Measurements from ENCODE around the gene FAM13B.

FAM13B gene

DNA sequence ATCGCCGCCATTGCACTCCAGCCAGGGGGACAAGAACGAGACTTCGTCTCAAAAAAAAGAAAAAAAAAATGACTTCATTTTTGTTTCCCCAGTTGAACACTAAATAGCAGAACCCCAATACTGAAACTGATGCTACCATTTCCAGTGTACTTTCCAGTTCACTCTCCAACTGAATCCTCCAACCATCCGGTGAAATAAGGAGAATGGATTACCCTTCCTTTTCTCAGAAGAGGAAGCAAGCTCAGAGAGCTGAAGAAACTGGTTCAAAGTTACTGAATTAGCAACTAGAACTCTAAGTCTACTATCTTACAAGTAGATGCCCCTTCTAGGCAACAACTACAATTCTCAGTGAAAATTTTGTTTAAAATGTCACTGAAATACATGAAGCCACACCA lies 3.9 kb downstream of the FAM13B start:
- TF ChIP-seq, protein P1, sequence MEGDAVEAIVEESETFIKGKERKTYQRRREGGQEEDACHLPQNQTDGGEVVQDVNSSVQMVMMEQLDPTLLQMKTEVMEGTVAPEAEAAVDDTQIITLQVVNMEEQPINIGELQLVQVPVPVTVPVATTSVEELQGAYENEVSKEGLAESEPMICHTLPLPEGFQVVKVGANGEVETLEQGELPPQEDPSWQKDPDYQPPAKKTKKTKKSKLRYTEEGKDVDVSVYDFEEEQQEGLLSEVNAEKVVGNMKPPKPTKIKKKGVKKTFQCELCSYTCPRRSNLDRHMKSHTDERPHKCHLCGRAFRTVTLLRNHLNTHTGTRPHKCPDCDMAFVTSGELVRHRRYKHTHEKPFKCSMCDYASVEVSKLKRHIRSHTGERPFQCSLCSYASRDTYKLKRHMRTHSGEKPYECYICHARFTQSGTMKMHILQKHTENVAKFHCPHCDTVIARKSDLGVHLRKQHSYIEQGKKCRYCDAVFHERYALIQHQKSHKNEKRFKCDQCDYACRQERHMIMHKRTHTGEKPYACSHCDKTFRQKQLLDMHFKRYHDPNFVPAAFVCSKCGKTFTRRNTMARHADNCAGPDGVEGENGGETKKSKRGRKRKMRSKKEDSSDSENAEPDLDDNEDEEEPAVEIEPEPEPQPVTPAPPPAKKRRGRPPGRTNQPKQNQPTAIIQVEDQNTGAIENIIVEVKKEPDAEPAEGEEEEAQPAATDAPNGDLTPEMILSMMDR (IDR thresholded peaks at IDR 0.05), result no peak

DNA sequence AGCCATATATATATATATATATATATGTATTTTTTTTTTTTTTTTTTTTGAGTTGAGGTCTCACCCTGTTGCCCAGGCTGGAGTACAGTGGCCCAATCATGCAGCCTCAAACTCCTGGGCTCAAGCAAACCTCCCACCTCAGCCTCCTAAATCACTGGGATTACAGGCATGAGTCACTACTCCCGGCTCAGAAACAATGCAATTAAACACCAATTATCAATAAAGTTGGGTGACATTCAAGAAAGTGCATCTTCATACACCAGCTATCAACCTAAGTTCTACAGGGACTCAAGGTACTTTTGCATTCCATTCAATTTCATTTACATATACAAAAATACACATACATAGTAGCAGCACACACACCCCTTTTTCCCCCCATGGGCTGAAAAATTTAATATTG lies 7.6 kb downstream of the FAM13B start:
- TF ChIP-seq, protein P1 (IDR thresholded peaks at IDR 0.05), result no peak

DNA sequence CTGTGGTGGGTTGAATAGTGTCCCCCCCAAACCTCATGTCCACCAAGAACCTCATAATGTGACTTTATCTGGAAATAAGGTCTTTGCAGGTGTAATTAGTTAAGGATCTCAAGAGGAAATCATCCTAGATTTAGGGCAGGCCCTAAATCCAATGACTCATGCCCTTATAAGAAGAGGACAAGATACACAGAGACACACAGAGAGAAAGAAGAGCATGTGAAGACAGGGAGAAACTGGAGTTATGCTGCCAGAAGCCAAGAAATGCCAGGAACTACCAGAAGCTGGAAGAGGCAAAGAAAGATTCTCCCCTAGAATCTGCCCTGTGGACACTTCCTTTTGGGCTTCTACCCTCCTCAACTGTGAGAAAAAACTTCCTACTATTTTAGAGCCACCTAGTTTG lies 8.8 kb downstream of the FAM13B start:
- TF ChIP-seq, protein P1 (IDR thresholded peaks at IDR 0.05), result no peak

DNA sequence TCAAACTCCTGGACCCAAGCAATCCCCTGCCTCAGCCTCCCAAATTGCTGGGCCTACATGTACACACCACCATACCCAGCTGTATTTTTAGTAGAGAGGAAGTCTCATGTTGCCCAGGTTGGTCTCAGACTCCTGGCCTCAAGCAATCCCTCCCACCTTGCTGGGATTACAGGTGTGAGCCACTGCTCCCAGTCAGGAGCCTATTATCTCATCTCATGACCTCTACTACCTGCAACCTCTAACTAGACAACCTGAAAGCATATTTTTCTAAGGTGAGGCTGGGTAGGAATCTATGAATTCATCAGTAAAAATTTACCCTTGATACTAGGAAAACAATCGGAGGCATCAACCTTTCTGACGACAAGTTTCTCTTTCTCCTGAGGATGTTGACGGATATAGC lies 10.0 kb downstream of the FAM13B start:
- TF ChIP-seq, protein P1 (IDR thresholded peaks at IDR 0.05), result no peak

DNA sequence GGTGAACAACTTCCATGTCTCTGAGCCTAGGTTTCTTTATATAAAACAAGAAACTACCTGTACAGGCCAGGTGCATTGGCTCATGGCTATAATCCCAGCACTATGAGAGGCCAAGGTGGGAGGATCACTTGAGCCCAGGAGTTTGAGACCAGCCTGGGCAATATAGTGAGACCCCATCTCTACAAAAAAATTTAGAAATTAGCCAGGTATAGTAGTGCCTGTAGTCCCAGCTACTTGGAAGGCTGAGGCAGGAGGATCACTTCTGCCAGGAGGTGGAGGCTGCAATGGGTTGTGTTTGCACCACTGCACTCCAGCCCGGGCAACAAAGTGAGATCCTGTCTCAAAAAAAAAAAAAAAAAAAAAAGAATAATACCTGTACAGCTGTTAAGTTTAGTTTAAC lies 11.1 kb downstream of the FAM13B start:
- TF ChIP-seq, protein P1 (IDR thresholded peaks at IDR 0.05), result no peak

DNA sequence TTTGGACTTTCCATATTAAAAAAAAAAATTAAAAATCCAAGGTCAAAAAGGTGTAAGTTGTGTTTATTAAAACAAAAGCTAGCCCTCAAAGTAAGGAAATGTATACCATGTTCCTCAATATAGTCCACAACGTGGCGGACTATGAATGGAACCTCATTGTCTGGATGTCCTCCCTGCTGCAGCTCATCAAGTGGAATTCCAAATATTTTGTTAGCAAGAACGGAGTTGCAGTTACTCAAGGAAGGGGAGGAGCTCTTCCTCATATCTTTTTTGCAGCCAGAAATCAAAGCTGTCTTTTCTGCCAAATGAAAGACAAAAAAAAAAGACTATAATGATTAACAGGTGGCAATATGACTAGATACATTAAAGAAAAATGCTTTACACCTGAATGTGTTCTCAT lies 14.0 kb downstream of the FAM13B start:
- TF ChIP-seq, protein P1 (IDR thresholded peaks at IDR 0.05), result no peak

DNA sequence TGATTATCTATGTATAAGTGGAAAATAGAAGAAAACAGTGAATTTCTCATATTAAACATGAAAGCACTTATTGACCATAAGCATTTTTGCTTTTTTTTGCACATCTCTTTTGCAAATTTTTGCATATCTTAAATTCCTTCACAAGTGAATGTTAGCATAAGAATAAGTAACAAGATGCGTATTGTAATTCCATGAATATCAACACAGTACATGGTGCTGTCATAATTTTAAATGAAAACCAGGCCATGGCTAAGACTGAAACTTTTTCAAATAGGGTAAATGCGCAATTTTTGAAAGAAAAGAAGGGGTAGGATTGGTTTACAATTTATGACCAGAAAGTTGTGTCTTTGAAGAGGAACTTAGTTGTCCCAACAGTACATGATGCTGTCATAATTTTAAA lies 17.0 kb downstream of the FAM13B start:
- TF ChIP-seq, protein P1 (IDR thresholded peaks at IDR 0.05), result no peak

DNA sequence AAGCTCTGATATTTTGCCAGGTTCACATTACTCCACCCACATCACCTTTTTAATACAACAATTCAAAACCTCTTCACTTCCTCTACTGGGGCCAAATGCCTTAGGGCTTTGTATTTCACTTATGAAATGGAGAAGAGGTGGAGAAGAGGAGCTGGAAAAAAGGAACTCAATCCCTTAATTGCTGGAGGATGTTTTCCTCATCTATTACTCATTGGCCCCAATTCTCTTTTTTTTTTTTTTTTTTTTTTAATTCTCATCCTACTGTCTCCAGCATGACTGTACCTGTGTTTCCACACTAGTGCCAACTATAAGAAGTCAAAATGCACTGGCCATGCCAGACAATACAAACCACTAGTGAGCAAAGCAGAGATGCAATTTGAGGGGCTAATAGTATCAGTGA lies 20.9 kb downstream of the FAM13B start:
- TF ChIP-seq, protein P1 (IDR thresholded peaks at IDR 0.05), result no peak

Measured in LNCAP (cell line).